Epithelial cell of esophagus (primary cell): ENCODE measurements around the gene IRF1.

Experiments
- DNase-seq: peaks from one replicate; pipeline ENCODE4 v3.0.0; 2010; ENCODE audit warnings: low read depth
- H3K4me3 ChIP-seq: 2 replicates; pipeline ENCODE4 v1.5.1; 2011; ENCODE audit warnings: mild to moderate bottlenecking, low read length, control low read depth
- TF ChIP-seq, protein P1 (sequence below): IDR thresholded peaks from 2 replicates; pipeline ENCODE4 v1.5.1; 2011; ENCODE audit warnings: low read depth, mild to moderate bottlenecking, low read length, control low read depth, inconsistent platforms; ENCODE audit not compliant: insufficient read depth; ENCODE audit errors: missing control alignments

IRF1 gene, protein sequence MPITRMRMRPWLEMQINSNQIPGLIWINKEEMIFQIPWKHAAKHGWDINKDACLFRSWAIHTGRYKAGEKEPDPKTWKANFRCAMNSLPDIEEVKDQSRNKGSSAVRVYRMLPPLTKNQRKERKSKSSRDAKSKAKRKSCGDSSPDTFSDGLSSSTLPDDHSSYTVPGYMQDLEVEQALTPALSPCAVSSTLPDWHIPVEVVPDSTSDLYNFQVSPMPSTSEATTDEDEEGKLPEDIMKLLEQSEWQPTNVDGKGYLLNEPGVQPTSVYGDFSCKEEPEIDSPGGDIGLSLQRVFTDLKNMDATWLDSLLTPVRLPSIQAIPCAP

DNA sequence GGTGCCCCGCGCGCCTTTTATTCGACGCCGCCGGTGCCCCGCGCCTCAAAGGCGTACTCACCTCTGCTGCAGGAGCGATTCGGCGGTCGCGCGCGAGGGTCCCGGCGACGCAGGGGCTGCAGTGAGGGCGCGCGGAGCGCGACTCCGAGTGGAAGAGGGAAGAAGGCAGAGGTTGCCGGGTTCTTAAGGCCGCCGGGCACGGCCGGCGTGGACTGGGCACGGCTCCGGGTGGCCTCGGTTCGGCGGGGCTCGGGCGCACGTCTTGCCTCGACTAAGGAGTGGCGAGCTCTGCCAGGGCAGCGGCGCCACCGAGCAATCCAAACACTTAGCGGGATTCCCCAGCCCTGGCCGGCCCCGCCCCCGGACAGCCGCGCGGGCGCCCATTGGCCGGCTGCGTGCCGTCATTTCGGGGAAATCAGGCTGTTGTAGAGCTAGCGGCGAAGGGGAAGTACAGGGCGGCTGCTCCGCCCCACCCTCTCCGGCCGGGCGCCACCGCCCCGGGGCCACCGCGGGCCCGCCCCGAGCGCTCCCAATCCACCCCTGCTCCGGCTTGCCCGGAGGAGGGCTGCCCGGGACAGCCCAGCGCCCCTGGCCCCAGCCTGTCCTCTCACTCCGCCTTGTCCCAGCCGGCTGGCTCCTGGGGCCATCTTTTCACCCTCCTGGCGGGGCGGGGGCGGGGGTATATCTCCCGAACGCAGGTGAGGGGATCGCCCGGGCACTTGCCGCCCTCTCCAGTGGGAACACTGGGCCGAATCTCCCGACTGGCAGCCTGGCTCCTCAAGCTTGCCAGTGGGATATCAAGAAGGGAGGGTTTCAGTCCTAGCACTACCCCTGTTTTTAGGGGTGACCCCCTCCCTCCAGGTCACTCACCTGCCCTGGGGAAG, at the start of gene IRF1:
Gene IRF1 (minus strand): TSS at position 290 of the 884 bp plus-strand sequence. CDS start 1,295 bp downstream, outside the sequence.
- peak; percentile 96 for DNase-seq
- peak within 1 kb of the TSS; percentile 69 for H3K4me3 ChIP-seq

DNA sequence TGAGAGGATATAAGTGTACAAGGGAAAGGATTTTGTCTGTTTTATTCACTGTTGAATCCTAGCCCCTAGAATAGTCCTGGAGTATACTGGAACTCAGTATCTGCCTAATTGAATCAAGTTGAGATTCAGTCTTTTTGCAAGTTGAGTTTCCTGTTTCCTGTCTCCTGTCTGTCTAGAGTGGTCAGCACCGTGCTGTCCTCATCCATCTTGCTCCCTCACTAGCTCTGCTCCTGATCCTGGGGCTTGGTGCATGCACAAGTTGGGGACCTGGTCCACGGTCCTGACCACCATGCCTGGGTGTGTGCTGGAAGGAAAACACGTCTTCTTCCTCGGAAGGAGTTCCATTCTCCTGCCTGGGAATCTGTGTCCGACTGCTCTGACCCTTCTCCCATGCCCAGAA, 49.6 kb upstream of the IRF1 start:
- TF ChIP-seq, protein P1, sequence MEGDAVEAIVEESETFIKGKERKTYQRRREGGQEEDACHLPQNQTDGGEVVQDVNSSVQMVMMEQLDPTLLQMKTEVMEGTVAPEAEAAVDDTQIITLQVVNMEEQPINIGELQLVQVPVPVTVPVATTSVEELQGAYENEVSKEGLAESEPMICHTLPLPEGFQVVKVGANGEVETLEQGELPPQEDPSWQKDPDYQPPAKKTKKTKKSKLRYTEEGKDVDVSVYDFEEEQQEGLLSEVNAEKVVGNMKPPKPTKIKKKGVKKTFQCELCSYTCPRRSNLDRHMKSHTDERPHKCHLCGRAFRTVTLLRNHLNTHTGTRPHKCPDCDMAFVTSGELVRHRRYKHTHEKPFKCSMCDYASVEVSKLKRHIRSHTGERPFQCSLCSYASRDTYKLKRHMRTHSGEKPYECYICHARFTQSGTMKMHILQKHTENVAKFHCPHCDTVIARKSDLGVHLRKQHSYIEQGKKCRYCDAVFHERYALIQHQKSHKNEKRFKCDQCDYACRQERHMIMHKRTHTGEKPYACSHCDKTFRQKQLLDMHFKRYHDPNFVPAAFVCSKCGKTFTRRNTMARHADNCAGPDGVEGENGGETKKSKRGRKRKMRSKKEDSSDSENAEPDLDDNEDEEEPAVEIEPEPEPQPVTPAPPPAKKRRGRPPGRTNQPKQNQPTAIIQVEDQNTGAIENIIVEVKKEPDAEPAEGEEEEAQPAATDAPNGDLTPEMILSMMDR = no peak
- no peak overlapping the region for H3K4me3 ChIP-seq
- no peak for DNase-seq

More for the DNA sequence above, at the start of gene IRF1:
- TF ChIP-seq, protein P1 = no peak

DNA sequence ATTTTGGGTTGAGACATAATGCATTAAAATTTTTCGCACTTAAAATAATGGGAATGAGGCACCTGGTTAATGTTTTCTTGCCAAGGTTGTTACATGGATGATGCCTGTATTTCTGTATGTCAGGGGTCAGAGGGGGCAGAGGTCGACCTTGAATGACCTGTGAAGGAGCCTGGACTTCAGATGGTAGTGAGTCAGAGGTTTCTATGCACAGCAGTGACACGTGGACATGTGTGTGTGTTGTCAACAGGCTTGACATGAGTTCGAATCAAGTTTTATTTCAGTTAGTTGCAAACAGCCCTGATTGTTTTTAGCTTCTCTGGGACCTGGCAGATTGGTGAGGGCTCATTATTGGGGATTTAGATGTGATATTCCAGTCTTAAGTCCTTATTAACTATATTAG, 49.1 kb upstream of the IRF1 start:
- TF ChIP-seq, protein P1 = no peak
- DNase-seq = no peak
- H3K4me3 ChIP-seq = no peak overlapping the region

DNA sequence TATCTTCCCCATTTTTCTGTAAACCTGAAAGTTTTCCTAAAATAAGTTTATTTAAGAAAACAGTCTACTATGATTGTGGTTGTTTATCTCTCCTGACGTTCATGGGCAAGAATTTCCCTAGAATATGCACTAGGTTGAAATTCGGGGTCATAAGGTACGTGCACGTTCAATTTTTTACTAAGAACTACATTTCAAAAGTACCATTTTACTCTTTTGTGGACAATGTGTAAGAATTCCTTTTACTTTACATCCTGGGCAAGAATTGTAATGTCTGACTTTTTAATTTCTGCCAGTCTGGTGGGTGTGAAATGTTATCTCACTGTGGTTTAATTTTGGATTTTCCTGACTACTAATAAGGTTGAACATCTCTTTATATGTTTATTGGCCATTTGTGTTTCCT, 40.4 kb upstream of the IRF1 start:
- TF ChIP-seq, protein P1 = no peak
- H3K4me3 ChIP-seq = no peak overlapping the region
- DNase-seq = no peak

DNA sequence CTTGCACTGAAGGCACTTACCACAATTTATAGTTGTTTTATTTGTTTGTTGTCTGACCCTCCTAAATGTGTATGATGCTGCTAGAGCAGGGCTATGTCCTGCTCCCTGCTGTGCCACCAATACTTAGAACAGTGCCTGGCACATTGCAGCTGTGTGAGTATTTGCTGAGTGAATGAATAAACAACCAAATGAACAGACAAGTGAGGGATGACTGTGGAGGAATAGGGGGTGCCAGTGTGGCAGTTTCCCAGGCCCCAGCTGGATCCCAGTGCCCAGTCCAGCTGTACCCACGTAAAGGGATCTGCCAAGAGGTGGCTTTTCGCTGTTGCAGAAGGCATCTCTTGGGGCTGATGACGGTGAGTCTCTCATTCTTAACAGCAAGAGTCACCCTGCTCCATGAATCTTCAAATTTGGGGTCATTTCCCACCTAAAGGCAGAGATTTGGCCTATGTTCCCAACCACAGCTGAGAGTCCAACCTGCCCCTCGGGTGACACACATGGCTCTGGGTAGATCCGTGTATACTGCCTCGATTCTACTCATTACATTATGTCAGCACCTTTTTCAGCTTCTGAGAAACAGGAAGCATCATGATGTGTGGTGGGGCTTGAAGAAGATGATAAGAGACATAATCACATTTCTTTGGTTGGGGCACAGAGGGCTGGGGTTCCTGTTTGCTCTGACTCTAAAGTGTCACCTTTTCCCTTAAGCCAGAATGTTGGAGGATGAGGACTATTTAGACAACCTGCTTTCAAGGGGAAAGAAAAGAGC, 38.5 kb upstream of the IRF1 start:
- TF ChIP-seq, protein P1 = no peak
- H3K4me3 ChIP-seq = no peak overlapping the region
- no peak for DNase-seq

DNA sequence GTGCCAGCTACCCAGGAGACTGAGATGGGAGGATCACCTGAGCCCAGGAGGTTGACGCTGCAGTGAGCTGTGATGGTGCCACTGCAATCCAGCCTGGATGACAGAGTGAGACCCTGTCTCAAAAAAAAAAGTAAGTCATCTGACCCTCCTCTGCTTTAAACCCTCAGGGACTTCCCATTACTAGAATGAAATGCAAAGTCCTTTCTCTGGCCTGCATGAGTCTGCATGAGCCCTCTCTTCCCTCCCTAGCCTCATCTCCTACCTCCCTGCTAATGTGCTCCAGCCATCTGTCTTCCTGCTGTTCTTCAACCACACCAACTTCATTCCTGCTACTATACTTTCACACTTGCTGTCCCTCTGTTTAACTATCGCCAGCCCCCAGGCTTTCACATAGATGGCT, 37.4 kb upstream of the IRF1 start:
- no peak overlapping the region for H3K4me3 ChIP-seq
- DNase-seq = no peak
- TF ChIP-seq, protein P1 = no peak
